HG03045 (cell line): ENCODE results near the gene MRTFB.
"Not testable (repeated sequence)": the region's sequence is repeated elsewhere in the genome, so short reads cannot be mapped to it uniquely, and the experiment has no call there.

Experiments used
- ATAC-seq: cut with Tn5 transposase; IDR thresholded peaks from one replicate; pipeline ENCODE4 v1.9.1; 2021; ENCODE audit warnings: mild to moderate bottlenecking, moderate library complexity; ENCODE audit not compliant: unreplicated experiment

The MRTFB gene

DNA sequence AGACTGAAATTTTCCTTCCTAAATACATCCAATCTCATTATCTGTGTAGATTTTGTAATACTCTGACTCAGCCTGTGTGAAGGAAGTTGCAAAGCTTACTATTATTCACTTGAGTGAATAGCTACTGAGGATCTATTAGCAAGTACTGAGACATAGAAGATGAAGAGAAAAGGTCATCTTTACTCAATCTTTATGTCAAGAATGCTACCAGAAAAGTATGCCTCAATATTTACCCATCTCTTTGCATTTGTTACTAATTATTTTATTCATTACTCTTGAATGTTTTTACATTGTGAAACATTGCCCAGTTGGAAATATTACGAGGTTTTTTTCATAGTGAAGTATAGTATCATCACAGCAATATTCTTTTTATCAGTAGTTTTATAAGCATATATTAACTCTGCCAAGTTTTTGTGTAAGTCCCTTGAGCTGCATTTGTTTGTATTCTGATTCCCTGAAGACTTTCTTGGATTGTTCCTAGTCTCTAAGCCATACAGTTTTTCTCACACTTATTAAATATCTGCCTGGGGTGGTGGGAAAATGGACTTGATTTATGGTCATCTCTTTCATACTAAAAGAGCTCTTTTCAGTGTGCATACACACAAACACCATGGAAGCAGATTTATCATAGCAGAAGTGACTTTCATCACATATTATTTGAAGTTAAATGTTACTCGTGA lies 110.4 kb downstream of the MRTFB start:
- no peak for ATAC-seq

DNA sequence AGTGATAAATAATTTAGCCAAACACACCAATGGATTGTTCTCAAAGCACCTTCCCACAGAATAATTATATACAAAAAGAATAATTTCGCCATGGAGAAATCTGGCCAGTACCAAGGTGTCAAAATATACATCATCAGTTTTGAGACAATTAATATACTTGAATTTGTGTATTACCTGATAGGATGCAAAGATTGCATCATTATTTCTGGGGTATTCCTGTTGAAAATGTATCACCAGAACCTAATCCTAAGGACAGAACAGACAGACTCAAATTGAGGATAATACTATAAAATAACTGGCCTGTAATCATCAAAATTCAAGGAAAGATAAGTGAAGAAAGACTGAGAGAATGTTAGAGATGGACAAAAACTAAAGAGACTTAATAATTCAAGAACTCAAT lies 111.9 kb downstream of the MRTFB start:
- ATAC-seq = no peak

DNA sequence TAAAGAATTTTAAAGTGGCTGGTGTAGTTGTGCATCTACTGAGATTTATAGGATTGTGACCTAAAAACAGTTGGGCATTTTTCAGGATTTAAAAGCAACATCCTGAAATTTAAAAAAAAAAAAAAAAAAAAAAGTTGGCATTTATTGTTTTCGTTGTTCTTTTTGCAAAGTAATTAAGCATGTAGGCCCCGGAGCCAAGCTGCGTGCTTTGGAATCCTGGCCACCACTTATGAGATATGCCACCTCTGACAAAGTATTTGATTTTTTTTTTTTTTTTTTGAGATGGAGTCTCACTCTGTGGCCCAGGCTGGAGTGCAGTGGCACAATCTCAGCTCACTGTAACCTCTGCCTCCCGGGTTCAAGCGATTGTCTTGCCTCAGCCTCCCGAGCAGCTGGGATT lies 112.8 kb downstream of the MRTFB start:
- ATAC-seq = not testable (repeated sequence)

- no peak for ATAC-seq
These were observed 115.1 kb downstream of the MRTFB start for GRCh38 chr16:14186007-14186794.

- no peak for ATAC-seq
These were observed 115.7 kb downstream of the MRTFB start for GRCh38 chr16:14186795-14187221.

GRCh38 chr16:14187517-14188338 lies 116.6 kb downstream of the MRTFB start:
- no peak for ATAC-seq

DNA sequence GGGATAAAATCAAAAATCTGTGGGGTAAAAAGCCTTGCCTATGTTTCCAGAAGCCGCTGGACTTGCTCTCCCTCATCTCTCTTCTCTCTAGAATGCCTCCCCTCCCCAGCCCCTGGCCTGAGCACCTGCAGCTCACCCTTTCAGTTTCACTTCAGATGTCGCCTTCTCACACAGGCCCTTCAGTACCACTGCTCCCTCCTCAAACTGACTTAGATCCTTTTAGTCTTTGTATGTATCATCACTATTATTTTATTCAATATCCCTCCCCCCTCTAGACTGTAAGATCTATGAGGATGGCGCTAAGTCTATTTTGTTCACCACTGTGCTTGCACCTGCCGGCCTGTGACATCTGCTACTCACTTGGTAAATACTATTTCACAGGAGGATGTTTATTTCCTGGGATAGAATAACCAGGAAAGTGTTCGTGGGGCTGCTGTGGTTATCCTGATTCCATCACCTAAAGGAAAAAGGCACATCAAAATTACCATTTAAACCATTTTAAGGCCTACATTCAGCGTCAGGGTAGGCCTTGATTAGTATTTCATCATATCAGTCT lies 122.3 kb downstream of the MRTFB start:
- peak; percentile 87 for ATAC-seq

DNA sequence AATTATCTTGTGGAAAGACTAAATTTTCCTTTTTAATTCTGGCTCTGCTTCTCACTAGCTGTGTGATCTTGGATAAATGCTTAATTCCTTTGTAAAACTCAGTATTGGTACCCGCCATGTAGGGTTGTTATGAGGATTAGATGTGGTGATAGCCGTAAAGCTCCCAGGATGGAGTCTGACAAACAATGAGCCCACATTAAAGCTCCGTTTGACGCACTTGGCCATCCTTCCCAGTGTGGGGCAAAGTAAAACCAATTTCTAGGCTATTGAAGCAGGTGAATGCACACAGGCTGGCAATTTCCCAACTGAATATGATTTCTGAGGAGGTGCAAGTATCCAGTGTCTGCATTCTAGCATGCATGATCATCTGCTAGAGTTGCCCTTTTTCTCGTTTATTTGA lies 123.6 kb downstream of the MRTFB start:
- ATAC-seq = no peak

DNA sequence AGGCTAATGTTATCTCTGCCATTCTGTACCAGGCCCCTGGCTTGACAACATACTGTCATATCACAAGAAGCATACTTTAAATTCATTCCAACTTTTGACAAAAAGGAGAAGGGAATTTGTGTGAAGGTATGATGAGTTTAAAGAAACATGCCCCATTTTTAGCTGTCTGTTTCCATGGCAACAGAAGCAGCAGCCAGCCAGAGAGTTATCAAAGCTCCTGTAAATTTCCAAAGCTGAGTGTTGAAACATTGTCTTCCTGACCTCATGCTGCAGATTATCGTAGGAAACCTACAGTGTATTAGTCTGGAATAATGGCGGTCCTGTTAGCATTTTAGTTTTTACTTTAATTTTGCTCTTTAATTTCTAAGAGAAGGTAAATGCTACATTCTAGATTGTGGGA lies 124.9 kb downstream of the MRTFB start:
- no peak for ATAC-seq

DNA sequence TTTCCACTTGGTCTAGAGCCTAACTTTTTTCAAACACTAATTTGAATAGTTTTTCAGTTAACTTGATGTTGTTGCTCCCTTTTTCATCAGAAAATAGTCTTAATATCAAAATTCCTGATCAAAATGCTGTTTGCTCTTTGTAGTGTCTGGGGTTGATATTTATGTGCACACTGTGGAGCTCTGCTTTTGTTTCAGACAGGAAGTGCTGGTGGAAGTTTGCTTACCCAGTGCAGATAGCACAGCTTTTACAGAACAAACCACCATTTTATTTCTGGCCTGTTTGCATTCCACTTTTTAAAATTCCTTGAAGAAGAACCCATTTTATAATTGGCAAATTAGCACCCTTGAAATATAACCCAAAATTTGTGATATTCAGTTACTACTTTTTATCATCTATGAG lies 125.4 kb downstream of the MRTFB start:
- no peak for ATAC-seq

DNA sequence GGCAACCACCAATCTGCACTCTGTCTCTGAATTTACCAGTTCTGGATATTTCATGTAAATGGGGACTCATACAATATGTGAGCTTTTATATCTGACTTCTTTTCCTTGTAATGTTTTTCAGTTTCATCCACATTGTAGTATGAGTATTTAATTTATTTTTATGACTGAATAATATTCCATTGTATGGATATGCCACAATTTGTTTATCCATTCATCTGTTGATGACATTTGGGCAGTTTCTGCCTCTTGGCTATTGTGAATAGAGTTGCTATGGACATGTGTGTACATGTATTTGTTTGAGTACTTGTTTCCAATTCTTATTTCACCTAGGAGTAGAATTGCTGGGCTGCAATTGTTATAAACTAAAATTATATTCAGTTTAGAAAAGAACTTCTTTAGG lies 126.9 kb downstream of the MRTFB start:
- ATAC-seq = no peak

DNA sequence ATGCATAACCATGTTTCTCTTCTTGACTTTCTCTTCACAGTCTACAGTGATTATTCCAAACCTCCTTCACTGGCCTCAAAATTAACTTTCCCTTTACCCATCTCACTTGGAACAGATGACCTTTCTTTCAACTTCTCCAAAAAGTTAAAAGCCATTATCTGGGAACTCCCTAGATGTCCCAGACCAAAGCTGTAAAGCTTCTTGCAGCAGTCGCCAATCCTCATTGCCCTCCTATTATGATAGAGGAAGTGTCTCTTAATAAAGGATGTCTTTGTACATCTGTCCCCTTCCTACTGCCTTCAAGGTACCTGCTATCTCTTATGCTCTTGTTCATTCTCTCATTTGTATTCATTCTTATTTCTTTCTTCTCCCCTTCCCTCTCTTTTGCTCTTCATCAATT lies 127.5 kb downstream of the MRTFB start:
- no peak for ATAC-seq

- no peak for ATAC-seq
These were observed 128.1 kb downstream of the MRTFB start for GRCh38 chr16:14199199-14199598.

DNA sequence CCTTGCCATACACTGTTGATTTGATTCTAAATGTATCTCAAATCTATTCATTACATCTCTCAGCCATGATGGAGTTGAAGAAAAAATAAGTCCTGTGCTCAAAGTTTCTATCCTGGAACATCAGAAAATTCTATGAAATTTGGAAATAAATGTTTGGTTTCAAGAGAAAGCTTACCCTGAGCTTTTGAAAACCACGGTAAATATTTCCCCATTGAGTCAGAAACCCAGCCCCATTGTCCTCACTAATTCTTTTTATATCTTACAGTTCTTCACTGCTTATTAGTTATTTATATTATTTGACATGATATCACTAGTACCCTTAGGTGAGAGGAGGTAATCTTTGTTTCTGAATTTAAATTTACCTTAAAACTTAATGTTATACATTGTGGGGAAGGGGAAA lies 128.5 kb downstream of the MRTFB start:
- no peak for ATAC-seq

DNA sequence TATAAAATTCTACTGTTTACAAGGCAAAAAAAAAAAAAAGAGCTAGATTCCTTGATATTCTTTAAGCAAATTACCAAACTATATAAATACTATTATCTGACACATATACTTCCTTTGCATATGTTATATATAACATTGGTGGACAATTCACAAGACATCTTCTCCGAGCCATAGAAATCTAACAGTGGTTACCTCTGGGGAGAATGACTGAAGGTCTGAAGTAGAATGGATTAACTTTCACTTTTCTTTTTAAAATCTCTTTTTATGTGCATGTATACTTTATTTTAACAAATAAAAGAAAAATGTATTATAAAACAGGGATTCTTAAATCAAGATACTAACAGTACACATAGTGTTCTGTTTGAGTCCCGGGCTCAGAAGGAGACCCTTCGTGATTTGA lies 131.0 kb downstream of the MRTFB start:
- no peak for ATAC-seq

DNA sequence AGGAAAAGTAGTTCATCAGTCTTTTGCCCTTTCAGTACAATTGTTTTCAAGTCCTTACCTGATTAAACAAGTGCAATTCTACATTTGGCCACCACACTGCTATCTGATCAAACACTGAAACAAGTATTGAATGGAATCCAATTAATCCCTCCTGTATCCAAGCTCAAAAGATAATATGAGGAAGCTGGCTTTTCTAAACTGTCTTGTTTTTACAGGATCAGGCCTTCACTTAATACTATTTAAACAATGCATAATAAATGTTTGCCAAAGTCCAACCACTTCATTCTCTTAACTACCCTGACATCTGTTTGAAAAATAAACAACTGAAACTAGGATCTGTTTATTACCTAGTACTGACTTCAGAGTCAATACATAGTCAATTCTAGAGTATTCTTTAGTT lies 131.6 kb downstream of the MRTFB start:
- no peak for ATAC-seq

GRCh38 chr16:14203166-14203565 lies 132.0 kb downstream of the MRTFB start:
- no peak for ATAC-seq

DNA sequence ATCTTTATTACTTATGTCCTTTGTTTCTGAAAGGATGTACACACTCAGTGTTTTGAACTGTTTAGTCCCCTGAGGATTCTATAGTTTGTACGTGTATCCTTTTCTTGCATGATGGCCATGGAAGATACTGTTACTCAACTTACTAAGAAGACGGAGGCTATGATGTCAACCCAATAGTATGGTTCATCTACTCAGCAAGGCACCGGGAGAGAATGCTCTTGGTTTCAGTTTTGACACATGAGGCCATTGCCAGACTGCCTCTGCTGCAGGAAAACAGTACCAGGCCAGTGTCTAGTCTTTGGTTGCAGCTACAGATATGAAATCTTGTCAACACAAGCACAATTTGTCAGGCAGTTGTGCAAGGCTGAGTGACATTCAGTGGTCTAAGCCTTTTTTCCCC lies 134.5 kb downstream of the MRTFB start:
- no peak for ATAC-seq

DNA sequence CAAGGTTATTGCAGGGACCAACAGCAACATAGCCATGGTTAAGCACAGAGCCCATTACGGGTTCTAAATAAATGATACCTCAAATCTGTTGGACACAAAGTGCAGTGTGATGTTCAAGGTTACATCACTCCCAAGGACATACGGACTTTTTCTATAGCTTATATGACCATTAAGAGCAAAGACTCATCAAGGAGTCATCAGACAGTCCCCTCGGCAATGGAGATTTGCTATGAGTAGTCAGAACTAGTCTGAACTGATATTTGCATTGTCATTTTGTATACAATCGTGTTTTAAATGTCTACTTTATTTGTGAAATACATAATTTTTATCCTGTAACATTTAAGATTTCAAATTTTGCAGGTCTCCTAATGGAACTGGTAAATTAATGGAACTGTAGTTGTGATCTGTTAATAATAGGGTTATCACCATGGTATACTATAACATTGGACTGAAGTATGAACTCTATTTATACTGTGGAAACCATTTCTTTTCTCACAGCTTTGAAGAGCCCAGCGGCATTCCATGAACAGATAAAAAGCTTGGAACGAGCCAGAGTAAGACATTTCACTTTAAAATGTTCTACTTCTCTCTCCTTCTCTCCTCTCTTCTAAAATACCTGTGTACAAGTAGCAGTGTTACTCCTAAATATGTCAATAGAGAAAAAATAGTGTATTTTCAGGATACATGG lies 140.9 kb downstream of the MRTFB start:
- ATAC-seq = no peak

- no peak for ATAC-seq
These were observed 144.8 kb downstream of the MRTFB start for GRCh38 chr16:14215941-14216340.

GRCh38 chr16:14219983-14220382 lies 148.9 kb downstream of the MRTFB start:
- ATAC-seq = no peak
